Gastrocnemius medialis (tissue), 4 donors: ENCODE data around the gene NLGN1. TPM values are rescaled to one million over a fixed set of nuclear protein-coding genes. Genes with fewer than 3 reads are reported as not detected.

Experiments
- ATAC-seq, 2 donors: fragments of 150-250 bp; one replicate each; pipeline ENCODE4 v1.9.1; 2016
- DNase-seq, 2 donors: peaks; one replicate each; pipeline ENCODE4 v3.0.0-alpha.2; 2019
- H3K27ac ChIP-seq, 4 donors: fragments of 200-600 bp; sonication (generic); 1 replicate in 1 of 4; 2 replicates in 3 of 4; pipeline ENCODE4 v1.5.1; 2016 to 2018; ENCODE audit warnings: mild to moderate bottlenecking in 2 of 4, moderate library complexity in 1 of 4
- H3K27me3 ChIP-seq, 3 donors: fragments of 200-600 bp; sonication (generic) in 2 of 3; 1 replicate in 1 of 3; 2 replicates in 2 of 3; pipeline versions ENCODE4 v1.5.1 to v1.6.0; 2016 to 2019; ENCODE audit warnings: mild to moderate bottlenecking in 1 of 3, moderate library complexity in 1 of 3
- H3K36me3 ChIP-seq, 2 donors: fragments of 200-600 bp; sonication (generic) in 1 of 2; one replicate each; pipeline ENCODE4 v1.5.1; 2017 to 2018
- H3K4me1 ChIP-seq, 2 donors: fragments of 200-600 bp; sonication (generic) in 1 of 2; one replicate each; pipeline ENCODE4 v1.5.1; 2016 to 2017; ENCODE audit warnings: mild to moderate bottlenecking in 2 of 2
- H3K4me3 ChIP-seq, 4 donors: fragments of 200-600 bp; sonication (generic) in 3 of 4; 1 replicate in 1 of 4; 2 replicates in 3 of 4; pipeline ENCODE4 v1.5.1; 2016 to 2019; ENCODE audit warnings: mild to moderate bottlenecking in 2 of 4
- H3K9me3 ChIP-seq, 3 donors: fragments of 200-600 bp; sonication (generic) in 2 of 3; 1 replicate in 1 of 3; 2 replicates in 2 of 3; pipeline ENCODE4 v1.5.1; 2016 to 2019
- POLR2A ChIP-seq, 2 donors: fragments of 450-650 bp; IDR thresholded peaks; one replicate each; pipeline ENCODE4 v1.6.1; 2017; ENCODE audit warnings: antibody characterized with exemption in 2 of 2, mild to moderate bottlenecking in 2 of 2, moderate library complexity in 2 of 2
- in situ Hi-C, 4 donors: fragments of 200-750 bp; cut with MboI; loops; one replicate each; pipeline versions ENCODE4 v1.15.0 to v1.8.0; 2017; ENCODE audit warnings: low sequenced_read_pairs in 4 of 4
- intact Hi-C: fragments of 100-400 bp; cut with DNase I; formaldehyde crosslinking; loops from one replicate; pipeline ENCODE4 v1.15.1; 2023; ENCODE audit warnings: low total_unique reads
- total RNA-seq, 4 donors: library from RNA; depleted of rRNA; stranded (reverse); fragments of >200 nt; gene quantifications; one replicate each; pipeline versions ENCODE4 v1.1.0 to v1.2.3, GENCODE V29; 2016
- TF ChIP-seq, protein P1 (sequence below), 5 experiments: fragments of 450-650 bp in 3 of 5; fragments of 200-600 bp in 2 of 5; sonication (generic) in 2 of 5; IDR thresholded peaks in 4 of 5; conservative IDR thresholded peaks in 1 of 5; 1 replicate in 4 of 5; 2 replicates in 1 of 5; pipeline ENCODE4 v1.5.1; 2016 to 2019; ENCODE audit warnings: antibody characterized with exemption in 5 of 5, mild to moderate bottlenecking in 3 of 5, moderate library complexity in 3 of 5

The NLGN1 gene
- total RNA-seq, 4 donors from 2014 or later, result 0.52 to 1.9 (median 1.1) TPM

DNA sequence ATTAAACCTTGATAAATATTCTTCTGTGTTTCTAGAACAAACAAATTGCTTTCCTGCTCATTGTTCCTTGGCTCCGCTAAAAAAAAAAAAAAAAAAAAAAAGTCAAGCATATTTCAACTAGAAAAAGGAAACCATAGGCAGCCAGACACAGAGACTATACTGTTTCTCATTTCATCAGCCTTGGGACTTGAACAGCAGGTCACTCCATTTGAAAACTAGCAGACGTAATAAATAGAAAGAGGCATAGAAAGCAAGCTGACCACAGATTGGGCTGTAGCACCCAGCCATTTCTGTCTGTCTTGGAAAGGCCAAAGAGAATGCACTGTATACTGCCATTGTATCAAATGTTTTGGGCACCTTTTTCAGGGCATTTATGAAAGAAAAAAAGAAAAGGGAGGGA lies 697.1 kb downstream of the NLGN1 start:
- no peak overlapping the region for H3K4me3 ChIP-seq
- H3K27me3 ChIP-seq, result no peaks in the 10 kb centered on the region
- H3K36me3 ChIP-seq, result no peaks in the 10 kb centered on the region
- in situ Hi-C loops, result no loop called here
- no peaks in the 10 kb centered on the region for H3K4me1 ChIP-seq
- no peak for DNase-seq
- ATAC-seq, result no peak
- H3K9me3 ChIP-seq, result no peaks in the 10 kb centered on the region
- TF ChIP-seq POLR2A (IDR thresholded peaks at IDR 0.05), result no peak
- TF ChIP-seq, protein P1, sequence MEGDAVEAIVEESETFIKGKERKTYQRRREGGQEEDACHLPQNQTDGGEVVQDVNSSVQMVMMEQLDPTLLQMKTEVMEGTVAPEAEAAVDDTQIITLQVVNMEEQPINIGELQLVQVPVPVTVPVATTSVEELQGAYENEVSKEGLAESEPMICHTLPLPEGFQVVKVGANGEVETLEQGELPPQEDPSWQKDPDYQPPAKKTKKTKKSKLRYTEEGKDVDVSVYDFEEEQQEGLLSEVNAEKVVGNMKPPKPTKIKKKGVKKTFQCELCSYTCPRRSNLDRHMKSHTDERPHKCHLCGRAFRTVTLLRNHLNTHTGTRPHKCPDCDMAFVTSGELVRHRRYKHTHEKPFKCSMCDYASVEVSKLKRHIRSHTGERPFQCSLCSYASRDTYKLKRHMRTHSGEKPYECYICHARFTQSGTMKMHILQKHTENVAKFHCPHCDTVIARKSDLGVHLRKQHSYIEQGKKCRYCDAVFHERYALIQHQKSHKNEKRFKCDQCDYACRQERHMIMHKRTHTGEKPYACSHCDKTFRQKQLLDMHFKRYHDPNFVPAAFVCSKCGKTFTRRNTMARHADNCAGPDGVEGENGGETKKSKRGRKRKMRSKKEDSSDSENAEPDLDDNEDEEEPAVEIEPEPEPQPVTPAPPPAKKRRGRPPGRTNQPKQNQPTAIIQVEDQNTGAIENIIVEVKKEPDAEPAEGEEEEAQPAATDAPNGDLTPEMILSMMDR (IDR thresholded peaks at IDR 0.05 in 4 of 5, conservative IDR thresholded peaks at IDR 0.05 in 1 of 5), result no peak
- intact Hi-C loops, result no loop called here
- H3K27ac ChIP-seq, result no peak overlapping the region

DNA sequence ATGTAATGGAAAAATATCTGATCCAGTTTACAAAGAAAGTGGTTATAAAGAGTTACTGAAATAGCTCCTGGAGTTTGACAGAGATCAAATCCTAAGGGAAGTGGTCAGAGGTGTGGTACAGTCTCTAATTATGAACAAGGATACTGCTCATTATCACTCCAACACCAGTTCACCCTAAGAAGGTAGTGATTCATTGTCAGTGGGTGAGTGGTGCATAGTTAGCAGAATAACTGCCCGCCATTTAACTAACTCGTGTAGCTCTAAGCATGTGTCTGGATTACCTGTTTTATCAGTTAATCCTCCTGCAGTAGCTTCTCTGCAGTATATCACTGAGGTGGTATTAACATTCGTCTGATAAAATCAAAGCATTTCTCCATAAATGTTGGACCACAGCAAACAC lies 700.1 kb downstream of the NLGN1 start:
- Histone ChIP-seq H3K4me1 (no peaks in the 10 kb centered on the region), H3K4me3 (no peak overlapping the region), H3K9me3 (no peaks in the 10 kb centered on the region), H3K36me3 (no peaks in the 10 kb centered on the region), H3K27ac (no peak overlapping the region), H3K27me3 (no peaks in the 10 kb centered on the region)
- TF ChIP-seq, protein P1 (IDR thresholded peaks at IDR 0.05 in 4 of 5, conservative IDR thresholded peaks at IDR 0.05 in 1 of 5), result no peak
- no peak for TF ChIP-seq POLR2A (IDR thresholded peaks at IDR 0.05)
- DNase-seq (no peak), ATAC-seq (no peak)
- in situ Hi-C loops (no loop called here), intact Hi-C loops (no loop called here)

DNA sequence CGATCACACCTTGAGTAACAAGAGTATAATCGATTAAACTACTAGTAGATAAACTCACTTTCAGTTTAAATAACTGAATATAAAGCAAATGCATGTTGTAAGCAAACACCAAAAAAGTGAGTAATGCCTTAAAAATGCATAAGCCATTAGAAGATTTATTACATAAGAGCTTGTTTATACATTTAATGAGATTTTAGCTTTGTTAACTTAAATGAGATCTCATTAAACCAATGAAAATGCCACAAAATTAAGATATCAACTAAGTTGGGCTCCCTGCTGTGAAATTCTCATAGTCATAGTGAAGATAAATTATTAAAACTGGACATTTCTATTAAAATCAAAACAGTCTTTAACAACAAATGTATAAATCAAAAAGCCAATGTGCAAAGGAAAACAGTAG lies 701.2 kb downstream of the NLGN1 start:
- Histone ChIP-seq H3K27me3 (no peaks in the 10 kb centered on the region), H3K36me3 (no peaks in the 10 kb centered on the region), H3K27ac (no peak overlapping the region), H3K4me3 (no peak overlapping the region), H3K9me3 (no peaks in the 10 kb centered on the region), H3K4me1 (no peaks in the 10 kb centered on the region)
- DNase-seq, result no peak
- TF ChIP-seq, protein P1 (IDR thresholded peaks at IDR 0.05 in 4 of 5, conservative IDR thresholded peaks at IDR 0.05 in 1 of 5), result no peak
- TF ChIP-seq POLR2A (IDR thresholded peaks at IDR 0.05), result no peak
- ATAC-seq, result no peak
- in situ Hi-C loops (no loop called here), intact Hi-C loops (no loop called here)

DNA sequence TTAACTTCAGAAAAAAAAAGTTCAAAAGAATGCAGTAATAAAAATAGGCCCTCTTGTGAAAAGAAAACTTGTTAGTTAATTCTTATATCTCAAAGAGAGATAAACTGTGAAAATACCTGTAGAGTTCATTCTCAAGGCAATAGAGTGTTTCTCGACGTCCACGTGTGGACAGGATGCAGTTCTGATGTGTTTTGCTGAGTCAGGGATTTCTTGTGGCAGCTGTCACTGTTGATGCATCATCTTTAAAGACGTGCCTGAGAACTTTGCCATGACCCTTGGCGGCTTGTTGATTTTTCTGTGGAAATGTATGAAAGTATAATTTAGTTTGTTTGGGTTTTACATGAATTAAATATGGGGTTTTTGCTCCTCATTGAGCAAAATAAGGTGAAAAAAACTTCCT lies 702.2 kb downstream of the NLGN1 start:
- Histone ChIP-seq H3K4me1 (no peaks in the 10 kb centered on the region), H3K4me3 (no peak overlapping the region), H3K36me3 (no peaks in the 10 kb centered on the region), H3K27ac (no peak overlapping the region), H3K27me3 (no peaks in the 10 kb centered on the region), H3K9me3 (no peaks in the 10 kb centered on the region)
- ATAC-seq (no peak), DNase-seq (no peak)
- in situ Hi-C loops, result no loop called here
- intact Hi-C loops, result no loop called here
- TF ChIP-seq, protein P1 (IDR thresholded peaks at IDR 0.05 in 4 of 5, conservative IDR thresholded peaks at IDR 0.05 in 1 of 5), result no peak
- no peak for TF ChIP-seq POLR2A (IDR thresholded peaks at IDR 0.05)

DNA sequence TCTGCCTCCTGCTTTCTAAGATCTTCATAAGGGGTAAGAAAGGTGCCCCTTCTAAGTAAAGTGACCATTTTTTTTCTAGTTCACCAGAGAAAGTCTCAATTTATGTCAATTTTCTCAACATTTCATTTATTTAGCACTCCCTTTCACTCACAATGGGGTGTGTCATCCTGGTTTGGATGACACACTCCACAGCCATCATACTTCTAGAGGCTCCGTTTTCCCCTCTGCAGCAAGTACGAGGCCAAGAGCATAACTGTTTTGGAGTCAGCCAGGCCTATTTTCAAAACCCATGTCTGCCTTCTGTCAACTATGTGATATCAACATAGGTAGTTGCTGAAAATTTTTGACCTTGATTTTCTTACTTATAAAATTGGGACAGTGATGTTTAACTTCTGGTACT lies 703.2 kb downstream of the NLGN1 start:
- Histone ChIP-seq H3K9me3 (no peaks in the 10 kb centered on the region), H3K27me3 (no peaks in the 10 kb centered on the region), H3K27ac (no peak overlapping the region), H3K36me3 (no peaks in the 10 kb centered on the region), H3K4me3 (no peak overlapping the region), H3K4me1 (no peaks in the 10 kb centered on the region)
- TF ChIP-seq, protein P1 (IDR thresholded peaks at IDR 0.05 in 4 of 5, conservative IDR thresholded peaks at IDR 0.05 in 1 of 5), result no peak
- no peak for TF ChIP-seq POLR2A (IDR thresholded peaks at IDR 0.05)
- intact Hi-C loops, result no loop called here
- DNase-seq (no peak), ATAC-seq (no peak)
- in situ Hi-C loops, result no loop called here
